H1 (cell line): ENCODE data around the gene ZNF823. TPM values are rescaled to one million over a fixed set of nuclear protein-coding genes. Genes with fewer than 3 reads are reported as not detected.

Experiments used
- CTCF ChIA-PET: fragments of 300-600 bp; sonication (Branson Sonifier 250); formaldehyde crosslinking; loops from one replicate; lab custom pipeline; 2021; ENCODE audit not compliant: partially characterized antibody; lab: Charles Lee
- POLR2A ChIA-PET: fragments of 300-600 bp; sonication (Branson Sonifier 250); formaldehyde crosslinking; loops from one replicate; lab custom pipeline; 2021; ENCODE audit warnings: inconsistent platforms; ENCODE audit not compliant: partially characterized antibody; lab: Charles Lee
- DNase-seq, 2 experiments: peaks; one replicate each; pipeline versions ENCODE4 v3.0.0 to v3.0.0-alpha.2; 2010 to 2022; ENCODE audit warnings: low spot score in 2 of 2, low read depth in 1 of 2, mixed read lengths in 1 of 2
- FAIRE-seq: peaks from 2 replicates; lab custom pipeline; 2011; peaks lifted over from hg19 to GRCh38; lab: Jason Lieb, UNC
- H2AFZ ChIP-seq: 2 replicates; pipeline ENCODE4 v1.8.1; 2012; ENCODE audit warnings: low read length, inconsistent platforms
- H2AK5ac ChIP-seq: 2 replicates; pipeline ENCODE4 v1.6.1; 2013; ENCODE audit warnings: low read depth, low read length
- H2BK120ac ChIP-seq: replicated peaks from 2 replicates; pipeline ENCODE3; 2013; ENCODE audit warnings: low read depth, low read length, inconsistent platforms
- H2BK12ac ChIP-seq: 2 replicates; pipeline ENCODE4 v1.6.1; 2013; ENCODE audit warnings: low read depth, low read length
- H2BK15ac ChIP-seq: 2 replicates; pipeline ENCODE4 v1.6.1; 2013; ENCODE audit warnings: low read length
- H2BK20ac ChIP-seq: 2 replicates; pipeline ENCODE4 v1.6.1; 2013; ENCODE audit warnings: low read length
- H2BK5ac ChIP-seq: 2 replicates; pipeline ENCODE4 v1.6.1; 2013; ENCODE audit warnings: low read depth, low read length
- H3K14ac ChIP-seq: 2 replicates; pipeline ENCODE4 v1.6.1; 2013; ENCODE audit warnings: inconsistent platforms; ENCODE audit not compliant: insufficient read length
- H3K18ac ChIP-seq: 2 replicates; pipeline ENCODE4 v1.6.1; 2013; ENCODE audit warnings: low read length; ENCODE audit errors: extremely low read depth
- H3K23ac ChIP-seq: 2 replicates; pipeline ENCODE4 v1.6.1; 2013; ENCODE audit warnings: inconsistent platforms; ENCODE audit not compliant: insufficient read length
- H3K23me2 ChIP-seq: 2 replicates; pipeline ENCODE4 v1.6.1; 2013; ENCODE audit warnings: low read depth, low read length
- H3K27ac ChIP-seq: 2 replicates; pipeline ENCODE4 v1.6.1; 2011; ENCODE audit warnings: low read depth, low read length, inconsistent platforms
- H3K27me3 ChIP-seq, 4 experiments: replicated peaks in 1 of 4; 1 replicate in 1 of 4; 2 replicates in 3 of 4; pipeline versions ENCODE4 v1.6.1 to v1.8.1; 2011 to 2013; ENCODE audit warnings: low read length in 3 of 4, mild to moderate bottlenecking in 3 of 4, inconsistent platforms in 2 of 4, mixed read lengths in 2 of 4, moderate library complexity in 1 of 4; ENCODE audit not compliant: control insufficient read depth in 3 of 4, insufficient read depth in 3 of 4; ENCODE audit errors: extremely low read depth in 1 of 4
- H3K36me3 ChIP-seq, 4 experiments: 2 replicates each; pipeline versions ENCODE4 v1.6.1 to v1.8.1; 2011 to 2013; ENCODE audit warnings: mild to moderate bottlenecking in 4 of 4, low read length in 3 of 4, moderate library complexity in 2 of 4, control low read depth in 1 of 4, inconsistent platforms in 1 of 4; ENCODE audit not compliant: insufficient read depth in 4 of 4, control insufficient read depth in 2 of 4
- H3K4ac ChIP-seq: replicated peaks from 2 replicates; pipeline ENCODE3; 2013; ENCODE audit warnings: low read length, low read depth, mixed read lengths, inconsistent platforms; ENCODE audit not compliant: insufficient read length
- H3K4me1 ChIP-seq, 4 experiments: replicated peaks in 1 of 4; 1 replicate in 1 of 4; 2 replicates in 3 of 4; pipeline versions ENCODE4 v1.6.1 to v1.8.1; 2011 to 2013; ENCODE audit warnings: low read length in 3 of 4, inconsistent platforms in 2 of 4, mixed read lengths in 1 of 4; ENCODE audit not compliant: insufficient read depth in 4 of 4, control insufficient read depth in 3 of 4
- H3K4me2 ChIP-seq, 2 experiments: 2 replicates each; pipeline versions ENCODE4 v1.6.1 to v1.8.1; 2011 to 2013; ENCODE audit warnings: low read depth in 2 of 2, low read length in 2 of 2, control low read depth in 1 of 2, inconsistent platforms in 1 of 2, mild to moderate bottlenecking in 1 of 2; ENCODE audit not compliant: insufficient read depth in 1 of 2
- H3K4me3 ChIP-seq, 4 experiments: fragments of 200-600, 300-600 bp in 1 of 4; sonication (generic), shearing (Covaris generic), sonication (Bioruptor Twin) in 1 of 4; 2 replicates each; pipeline versions ENCODE4 v1.5.1 to v1.8.1; 2011 to 2016; ENCODE audit warnings: low read length in 4 of 4, low read depth in 3 of 4, control low read depth in 2 of 4, inconsistent platforms in 2 of 4, mild to moderate bottlenecking in 2 of 4, mixed read lengths in 1 of 4, moderate library complexity in 1 of 4; ENCODE audit not compliant: insufficient read depth in 2 of 4; ENCODE audit errors: extremely low read depth in 1 of 4
- H3K56ac ChIP-seq: replicated peaks from 2 replicates; pipeline ENCODE3; 2013; ENCODE audit warnings: low read depth, mild to moderate bottlenecking, mixed read lengths, low read length, inconsistent platforms; ENCODE audit not compliant: insufficient read length
- H3K79me1 ChIP-seq: 2 replicates; pipeline ENCODE4 v1.6.1; 2013; ENCODE audit warnings: low read depth, low read length, control low read depth
- H3K79me2 ChIP-seq, 2 experiments: 2 replicates each; pipeline versions ENCODE4 v1.6.1 to v1.8.1; 2012 to 2013; ENCODE audit warnings: low read length in 2 of 2, mild to moderate bottlenecking in 2 of 2, inconsistent platforms in 1 of 2; ENCODE audit not compliant: insufficient read depth in 2 of 2, control insufficient read depth in 1 of 2
- H3K9ac ChIP-seq, 4 experiments: replicated peaks in 1 of 4; 1 replicate in 1 of 4; 2 replicates in 3 of 4; pipeline versions ENCODE4 v1.6.1 to v1.8.1; 2011 to 2013; ENCODE audit warnings: low read depth in 3 of 4, low read length in 3 of 4, control low read depth in 2 of 4, mild to moderate bottlenecking in 2 of 4, moderate library complexity in 2 of 4, inconsistent platforms in 1 of 4; ENCODE audit errors: extremely low read depth in 1 of 4
- H3K9me3 ChIP-seq, 2 experiments: 2 replicates each; pipeline versions ENCODE4 v1.6.1 to v1.8.1; 2012 to 2013; ENCODE audit warnings: mild to moderate bottlenecking in 2 of 2, moderate library complexity in 2 of 2, control low read depth in 1 of 2, inconsistent platforms in 1 of 2, low read depth in 1 of 2, low read length in 1 of 2, mixed read lengths in 1 of 2; ENCODE audit not compliant: insufficient read depth in 2 of 2
- H4K20me1 ChIP-seq, 2 experiments: replicated peaks in 1 of 2; 2 replicates each; pipeline versions ENCODE3 to v1.8.1; 2011 to 2013; ENCODE audit warnings: inconsistent platforms in 2 of 2, low read length in 2 of 2, mild to moderate bottlenecking in 1 of 2; ENCODE audit not compliant: insufficient read depth in 2 of 2, control insufficient read depth in 1 of 2
- H4K5ac ChIP-seq: 2 replicates; pipeline ENCODE4 v1.6.1; 2013; ENCODE audit warnings: low read length, low read depth, mixed read lengths, inconsistent platforms; ENCODE audit not compliant: insufficient read length
- H4K8ac ChIP-seq: 2 replicates; pipeline ENCODE4 v1.8.0; 2013; ENCODE audit warnings: mild to moderate bottlenecking, moderate library complexity, low read length, inconsistent platforms; ENCODE audit not compliant: insufficient read depth; ENCODE audit errors: extremely low read depth
- H4K91ac ChIP-seq: replicated peaks from 2 replicates; pipeline ENCODE3; 2013; ENCODE audit warnings: low read length, mixed read lengths, inconsistent platforms; ENCODE audit not compliant: insufficient read length
- ATF2 ChIP-seq: IDR thresholded peaks from 2 replicates; pipeline ENCODE4 v1.6.1; 2012; ENCODE audit warnings: low read length, inconsistent platforms
- ATF3 ChIP-seq: IDR thresholded peaks from 2 replicates; pipeline ENCODE4 v1.6.1; 2011; ENCODE audit warnings: low read depth, mild to moderate bottlenecking, low read length; ENCODE audit not compliant: insufficient read depth
- BRCA1 ChIP-seq: IDR thresholded peaks from 2 replicates; pipeline ENCODE4 v1.6.1; 2012; ENCODE audit warnings: low read depth, low read length, improper control_type of control experiment
- CHD2 ChIP-seq: IDR thresholded peaks from 2 replicates; pipeline ENCODE4 v1.6.1; 2012; ENCODE audit warnings: low read length, improper control_type of control experiment
- HDAC2 ChIP-seq, 2 experiments: fragments of 300-600 bp in 1 of 2; sonication (generic) in 1 of 2; IDR thresholded peaks; 2 replicates each; pipeline ENCODE4 v1.6.1; 2011 to 2012; ENCODE audit warnings: low read depth in 2 of 2, low read length in 2 of 2, mild to moderate bottlenecking in 2 of 2, moderate library complexity in 2 of 2, borderline replicate concordance in 1 of 2, inconsistent platforms in 1 of 2
- NANOG ChIP-seq: IDR thresholded peaks from 2 replicates; pipeline ENCODE4 v1.6.1; 2011; ENCODE audit warnings: low read length, low read depth, mild to moderate bottlenecking, inconsistent platforms; ENCODE audit not compliant: insufficient read depth, poor library complexity, severe bottlenecking
- PHF8 ChIP-seq: fragments of 200-600 bp; sonication (generic); conservative IDR thresholded peaks from 2 replicates; pipeline ENCODE4 v1.7.1; 2012; ENCODE audit warnings: low read depth, mild to moderate bottlenecking, inconsistent platforms, low read length, moderate library complexity
- RXRA ChIP-seq: IDR thresholded peaks from 2 replicates; pipeline ENCODE4 v1.6.1; 2011; ENCODE audit warnings: low read depth, mild to moderate bottlenecking, low read length, moderate library complexity; ENCODE audit not compliant: insufficient read depth
- SUZ12 ChIP-seq: fragments of 200-600 bp; sonication (generic); IDR thresholded peaks from 2 replicates; pipeline ENCODE4 v1.6.1; 2012; ENCODE audit warnings: mild to moderate bottlenecking, inconsistent platforms, low read length, moderate library complexity, mixed read lengths
- TEAD4 ChIP-seq: IDR thresholded peaks from 2 replicates; pipeline ENCODE4 v1.6.1; 2012; ENCODE audit warnings: low read depth, low read length, inconsistent platforms, mixed read lengths
- WGBS, 2 experiments: shearing (Covaris generic) in 1 of 2; methylation state at CpG; one replicate each; pipeline versions ENCODE4 v1.1.6 to v1.1.7; 2013 to 2015; ENCODE audit warnings: low lambda C conversion rate in 2 of 2, mixed read lengths in 2 of 2, inconsistent platforms in 1 of 2, low coverage in 1 of 2, missing lambda C conversion rate in 1 of 2; ENCODE audit not compliant: insufficient replicate concordance in 2 of 2, insufficient coverage in 1 of 2, insufficient read length in 1 of 2; ENCODE audit errors: extremely low coverage in 1 of 2, missing lambda C conversion rate in 1 of 2; 5-methylcytosine and 5-hydroxymethylcytosine counted together
- polyA plus RNA-seq, 7 experiments: library from polyadenylated mRNA; depleted of rRNA in 3 of 7; stranded (reverse) in 5 of 7; unstranded in 2 of 7; fragments of >200 nt in 5 of 7; fragments of 200-250 nt in 2 of 7; gene quantifications; 1 replicate in 5 of 7; 2 replicates in 1 of 7; 4 replicates in 1 of 7; pipeline versions ENCODE4 v1.2.1 to v1.2.3, GENCODE V29; 2011 to 2013; ENCODE audit warnings: missing spikeins in 2 of 7, mixed read lengths in 2 of 7
- total RNA-seq: library from RNA; stranded (reverse); fragmentation: NEBNext Ultra II Directional; extraction: Animal tissue kit (Norgen Biotek cat#: 25700); gene quantifications from 2 replicates; pipeline ENCODE4 v1.2.1, GENCODE V29; 2021

ZNF823 gene
- total and polyA plus RNA-seq, 2 of the 8 experiments (the other 6 are each of a cell fraction or from before 2014, with no cell fraction given): 0.73 to 2.4 TPM

GRCh38 chr19:11756965-11757364, 18.2 kb upstream of the ZNF823 start:
- Histone ChIP-seq H2BK15ac (no peak overlapping the region), H3K14ac (no peak overlapping the region), H2AFZ (no peak overlapping the region), H3K27me3 (no peaks in the 10 kb centered on the region), H2BK120ac (no peak overlapping the region), H3K79me1 (no peaks in the 10 kb centered on the region), H3K79me2 (no peaks in the 10 kb centered on the region), H3K27ac (no peak overlapping the region), H3K9ac (no peak overlapping the region), H3K36me3 (no peaks in the 10 kb centered on the region), H2AK5ac (no peak overlapping the region), H2BK12ac (no peak overlapping the region), H4K20me1 (no peaks in the 10 kb centered on the region), H3K4ac (no peak overlapping the region), H2BK5ac (no peak overlapping the region), H3K9me3 (peaks cover 27 to 34% of the 10 kb centered on the region in 2 experiments), H3K56ac (no peak overlapping the region), H4K5ac (no peak overlapping the region), H3K4me3 (no peak overlapping the region), H3K18ac (no peak overlapping the region), H3K23me2 (no peaks in the 10 kb centered on the region), H4K91ac (no peak overlapping the region), H3K23ac (no peak overlapping the region), H3K4me2 (no peak overlapping the region), H2BK20ac (no peak overlapping the region), H3K4me1 (no peaks in the 10 kb centered on the region), H4K8ac (no peak overlapping the region)
- no peak for FAIRE-seq
- TF ChIP-seq ATF2 (no peak), ATF3 (no peak), RXRA (no peak), HDAC2 (IDR thresholded peaks at IDR 0.05; ENCODE audit: borderline replicate concordance in 1 of 2, low read depth in 2 of 2, low read length in 2 of 2) (no peak), SUZ12 (no peak), BRCA1 (no peak), TEAD4 (no peak), PHF8 (no peak), CHD2 (no peak), NANOG (no peak)
- 79% methylated on average over 1 of the region's 1 CpG; no CpG with 5 or more reads in 1 of the 2 experiments for WGBS, 2 experiments
- ChIA-PET POLR2A (no interaction called here), CTCF (interaction anchor here (1.0 kb wide), 1 partner anchor 14 kb away, joined by 8 read pairs; no protein-coding TSS in a partner anchor)
- DNase-seq: no peak
